Activated CD4-positive, alpha-beta T cell treated with anti-CD3 and anti-CD28 coated beads, Interleukin-2, amount 10 ng/mL, durations not matched to agents 7 days and 5 days (primary cell): ENCODE data around the gene APOC1. TPM values are rescaled to one million over a fixed set of nuclear protein-coding genes. Genes with fewer than 3 reads are reported as not detected.

Experiments
- CTCF ChIA-PET: fragments of 350-600 bp; sonication (Branson Sonifier 250); formaldehyde crosslinking; loops from one replicate; lab custom pipeline; 2021; ENCODE audit warnings: antibody characterized with exemption; lab: Charles Lee
- POLR2A ChIA-PET: fragments of 350-600 bp; sonication (Branson Sonifier 250); formaldehyde crosslinking; loops from one replicate; lab custom pipeline; 2021; ENCODE audit warnings: antibody characterized with exemption; lab: Charles Lee
- DNase-seq: peaks from one replicate; pipeline ENCODE4 v3.0.0-alpha.2; 2020
- H3K27ac Mint-ChIP-seq: one replicate; pipeline ENCODE4 v1.8.0; 2021; ENCODE audit warnings: mild to moderate bottlenecking, moderate library complexity, mixed read lengths
- H3K27me3 Mint-ChIP-seq: one replicate; pipeline ENCODE4 v1.8.0; 2021; ENCODE audit warnings: mixed read lengths
- H3K36me3 Mint-ChIP-seq: one replicate; pipeline ENCODE4 v1.8.0; 2021; ENCODE audit warnings: low read depth, mixed read lengths
- H3K4me1 Mint-ChIP-seq: one replicate; pipeline ENCODE4 v1.8.0; 2021; ENCODE audit warnings: mixed read lengths
- H3K4me3 Mint-ChIP-seq: one replicate; pipeline ENCODE4 v1.8.0; 2021; ENCODE audit warnings: mild to moderate bottlenecking, moderate library complexity, mixed read lengths
- H3K9me3 Mint-ChIP-seq: one replicate; pipeline ENCODE4 v1.8.0; 2021; ENCODE audit warnings: mixed read lengths
- total RNA-seq, 2 experiments: library from RNA; stranded (reverse); gene quantifications; one replicate each; pipeline ENCODE4 v1.2.3, GENCODE V29; 2021

APOC1 gene
- total RNA-seq, 2 experiments from 2014 or later, result not detected

GRCh38 chr19:44931541-44931940 is 17.1 kb downstream of the APOC1 start:
- Mint-ChIP-seq H3K27me3 (no peaks in the 10 kb centered on the region), H3K4me3 (no peak overlapping the region)

GRCh38 chr19:44939668-44940067 is 25.3 kb downstream of the APOC1 start:
- Mint-ChIP-seq H3K27me3 (no peaks in the 10 kb centered on the region), H3K4me3 (no peak overlapping the region), H3K27ac (no peak overlapping the region), H3K4me1 (no peaks in the 10 kb centered on the region), H3K9me3 (no peaks in the 10 kb centered on the region), H3K36me3 (no peaks in the 10 kb centered on the region)
- no peak for DNase-seq
- ChIA-PET POLR2A (no interaction called here), CTCF (no interaction called here)

More at GRCh38 chr19:44931541-44931940, 17.1 kb downstream of the APOC1 start:
- Mint-ChIP-seq H3K9me3 (no peaks in the 10 kb centered on the region), H3K36me3 (no peaks in the 10 kb centered on the region), H3K4me1 (peaks cover 4% of the 10 kb centered on the region), H3K27ac (no peak overlapping the region)
- ChIA-PET POLR2A (no interaction called here), CTCF (no interaction called here)
- no peak for DNase-seq

GRCh38 chr19:44942067-44942571 is 27.7 kb downstream of the APOC1 start, which contains the start of gene APOC4:
APOC4 (plus strand) TSS chr19:44942237; CDS start chr19:44942278, 41 bp downstream.
- H3K27ac Mint-ChIP-seq, result no peak within 1 kb of the TSS
- no peaks in the 10 kb centered on the region for H3K4me1 Mint-ChIP-seq
- H3K4me3 Mint-ChIP-seq, result no peak within 1 kb of the TSS
- CTCF ChIA-PET, result no interaction called here
- POLR2A ChIA-PET, result no interaction called here
- H3K27me3 Mint-ChIP-seq, result no peaks in the 10 kb centered on the region
- no peaks in the 10 kb centered on the region for H3K9me3 Mint-ChIP-seq
- DNase-seq, result no peak
- H3K36me3 Mint-ChIP-seq, result no peaks in the 10 kb centered on the region

- no peak for DNase-seq
- ChIA-PET POLR2A (no interaction called here), CTCF (interaction anchor here (0.6 kb wide), 1 partner anchor 9 kb away, joined by 3 read pairs; no protein-coding TSS in a partner anchor)
- no peaks in the 10 kb centered on the region for H3K36me3 Mint-ChIP-seq
- H3K27me3 Mint-ChIP-seq, result no peaks in the 10 kb centered on the region
- H3K4me3 Mint-ChIP-seq, result no peak overlapping the region
- no peak overlapping the region for H3K27ac Mint-ChIP-seq
- H3K4me1 Mint-ChIP-seq, result no peaks in the 10 kb centered on the region
- no peaks in the 10 kb centered on the region for H3K9me3 Mint-ChIP-seq
Observed at GRCh38 chr19:44943801-44944249, 29.4 kb downstream of the APOC1 start.

- no peaks in the 10 kb centered on the region for H3K36me3 Mint-ChIP-seq
- no peak overlapping the region for H3K4me3 Mint-ChIP-seq
- ChIA-PET CTCF (no interaction called here), POLR2A (no interaction called here)
- no peaks in the 10 kb centered on the region for H3K27me3 Mint-ChIP-seq
- no peak overlapping the region for H3K27ac Mint-ChIP-seq
- DNase-seq, result no peak
- no peaks in the 10 kb centered on the region for H3K4me1 Mint-ChIP-seq
- H3K9me3 Mint-ChIP-seq, result no peaks in the 10 kb centered on the region
Observed at GRCh38 chr19:44947041-44947581, 32.7 kb downstream of the APOC1 start.

GRCh38 chr19:44948237-44948636 is 33.8 kb downstream of the APOC1 start:
- Mint-ChIP-seq H3K9me3 (no peaks in the 10 kb centered on the region), H3K36me3 (no peaks in the 10 kb centered on the region), H3K4me3 (no peak overlapping the region), H3K27ac (no peak overlapping the region), H3K4me1 (no peaks in the 10 kb centered on the region), H3K27me3 (no peaks in the 10 kb centered on the region)
- ChIA-PET CTCF (no interaction called here), POLR2A (no interaction called here)
- no peak for DNase-seq

GRCh38 chr19:44948763-44949374 is 34.5 kb downstream of the APOC1 start:
- no peak overlapping the region for H3K4me3 Mint-ChIP-seq
- DNase-seq, result no peak
- ChIA-PET CTCF (no interaction called here), POLR2A (no interaction called here)
- H3K9me3 Mint-ChIP-seq, result no peaks in the 10 kb centered on the region
- no peaks in the 10 kb centered on the region for H3K36me3 Mint-ChIP-seq
- H3K4me1 Mint-ChIP-seq, result peaks cover 5% of the 10 kb centered on the region
- no peaks in the 10 kb centered on the region for H3K27me3 Mint-ChIP-seq
- H3K27ac Mint-ChIP-seq, result no peak overlapping the region

GRCh38 chr19:44949550-44949949 is 35.1 kb downstream of the APOC1 start:
- ChIA-PET POLR2A (no interaction called here), CTCF (no interaction called here)
- Mint-ChIP-seq H3K9me3 (no peaks in the 10 kb centered on the region), H3K27me3 (no peaks in the 10 kb centered on the region), H3K4me1 (peaks cover 6% of the 10 kb centered on the region), H3K4me3 (no peak overlapping the region), H3K27ac (no peak overlapping the region), H3K36me3 (no peaks in the 10 kb centered on the region)
- no peak for DNase-seq

GRCh38 chr19:44951179-44952159 is 37.1 kb downstream of the APOC1 start:
- H3K4me1 Mint-ChIP-seq, result peaks cover 15% of the 10 kb centered on the region
- no peaks in the 10 kb centered on the region for H3K36me3 Mint-ChIP-seq
- no peak overlapping the region for H3K27ac Mint-ChIP-seq
- H3K9me3 Mint-ChIP-seq, result no peaks in the 10 kb centered on the region
- DNase-seq, result peak; percentile 84
- CTCF ChIA-PET, result interaction anchor here (1.4 kb wide), 1 partner anchor 26 kb away, joined by 3 read pairs; no protein-coding TSS in a partner anchor
- POLR2A ChIA-PET, result no interaction called here
- H3K4me3 Mint-ChIP-seq, result no peak overlapping the region
- no peaks in the 10 kb centered on the region for H3K27me3 Mint-ChIP-seq

- no peaks in the 10 kb centered on the region for H3K36me3 Mint-ChIP-seq
- H3K4me1 Mint-ChIP-seq, result peaks cover 34% of the 10 kb centered on the region
- peak overlapping the region; percentile 98 for H3K27ac Mint-ChIP-seq
- ChIA-PET CTCF (interaction anchor here (0.6 to 1.2 kb wide), 5 partner anchors 21 to 63 kb away, joined by 3 to 4 read pairs (median 3); partner anchors contain the start of gene APOE), POLR2A (interaction anchor here (0.6 kb wide), 1 partner anchor 1078 kb away, joined by 3 read pairs; no protein-coding TSS in a partner anchor)
- DNase-seq, result no peak
- peak overlapping the region; percentile 95 for H3K4me3 Mint-ChIP-seq
- H3K9me3 Mint-ChIP-seq, result no peaks in the 10 kb centered on the region
- no peaks in the 10 kb centered on the region for H3K27me3 Mint-ChIP-seq
Observed at GRCh38 chr19:44954278-44954648, 39.9 kb downstream of the APOC1 start.

- H3K36me3 Mint-ChIP-seq, result no peaks in the 10 kb centered on the region
- peak within 1 kb of the TSS; percentile 95 for H3K4me3 Mint-ChIP-seq
- peak within 1 kb of the TSS; percentile 98 for H3K27ac Mint-ChIP-seq
- no peaks in the 10 kb centered on the region for H3K9me3 Mint-ChIP-seq
- H3K4me1 Mint-ChIP-seq, result peaks cover 39% of the 10 kb centered on the region
- DNase-seq, result peak; percentile 97
- H3K27me3 Mint-ChIP-seq, result no peaks in the 10 kb centered on the region
- CTCF ChIA-PET, result interaction anchor here (0.6 to 1.2 kb wide), 5 partner anchors 20 to 67 kb away, joined by 3 to 4 read pairs (median 3); no protein-coding TSS in a partner anchor
- POLR2A ChIA-PET, result interaction anchor here (0.6 kb wide), 1 partner anchor 1078 kb away, joined by 3 read pairs; no protein-coding TSS in a partner anchor
Observed at GRCh38 chr19:44954649-44955504, 40.5 kb downstream of the APOC1 start, which contains the start of gene CLPTM1. CLPTM1 (plus strand) TSS chr19:44955380; CDS start chr19:44955396, 16 bp downstream.
